ENCODE data around the gene EFCC1.

The EFCC1 gene

GRCh38 chr3:129014148-129014547, 13.0 kb downstream of the EFCC1 start:
- TF ChIP-seq CTCF (IDR thresholded peaks at IDR 0.05; ENCODE audit: low read depth, low read length, missing control alignments), result no peak

GRCh38 chr3:129014793-129015345, 13.8 kb downstream of the EFCC1 start:
- no peak for TF ChIP-seq CTCF (IDR thresholded peaks at IDR 0.05; ENCODE audit: low read depth, low read length, missing control alignments)
- no peak overlapping the region for H3K4me3 ChIP-seq (replicated peaks; ENCODE audit: low read depth, low read length)
- no peak for DNase-seq (ENCODE audit: extremely low read depth, low read depth)

More at GRCh38 chr3:129014148-129014547, 13.0 kb downstream of the EFCC1 start:
- no peak overlapping the region for H3K4me3 ChIP-seq (replicated peaks; ENCODE audit: low read depth, low read length)
- no peak for DNase-seq (ENCODE audit: extremely low read depth, low read depth)

- TF ChIP-seq CTCF (IDR thresholded peaks at IDR 0.05; ENCODE audit: low read depth, low read length, missing control alignments), result no peak
- H3K4me3 ChIP-seq (replicated peaks; ENCODE audit: low read depth, low read length), result no peak overlapping the region
Measured at GRCh38 chr3:129015388-129016105, 14.4 kb downstream of the EFCC1 start.

GRCh38 chr3:129016356-129016719, 15.2 kb downstream of the EFCC1 start:
- H3K4me3 ChIP-seq (replicated peaks; ENCODE audit: low read depth, low read length), result no peak overlapping the region
- no peak for TF ChIP-seq CTCF (IDR thresholded peaks at IDR 0.05; ENCODE audit: low read depth, low read length, missing control alignments)
- no peak for DNase-seq (ENCODE audit: extremely low read depth, low read depth)

More at GRCh38 chr3:129015388-129016105, 14.4 kb downstream of the EFCC1 start:
- no peak for DNase-seq (ENCODE audit: extremely low read depth, low read depth)

GRCh38 chr3:129016720-129017483, 15.8 kb downstream of the EFCC1 start:
- H3K4me3 ChIP-seq (replicated peaks; ENCODE audit: low read depth, low read length), result no peak overlapping the region
- TF ChIP-seq CTCF (IDR thresholded peaks at IDR 0.05; ENCODE audit: low read depth, low read length, missing control alignments), result no peak
- DNase-seq (ENCODE audit: extremely low read depth, low read depth), result no peak

GRCh38 chr3:129017484-129017899, 16.4 kb downstream of the EFCC1 start:
- DNase-seq (ENCODE audit: extremely low read depth, low read depth), result no peak
- no peak overlapping the region for H3K4me3 ChIP-seq (replicated peaks; ENCODE audit: low read depth, low read length)
- TF ChIP-seq CTCF (IDR thresholded peaks at IDR 0.05; ENCODE audit: low read depth, low read length, missing control alignments), result no peak

Measured in HFF-Myc (cell line).